Measurements from ENCODE around the gene NEDD4. TPM values are rescaled to one million over a fixed set of nuclear protein-coding genes. Genes with fewer than 3 reads are reported as not detected.
A peak's percentile ranks its signal among the peaks of the same experiment; 100 is the strongest.
"Not testable (repeated sequence)": the region's sequence is repeated elsewhere in the genome, so short reads cannot be mapped to it uniquely, and the experiment has no call there.

NEDD4 gene
- total and polyA plus RNA-seq, 3 experiments from 2014 or later, result 3.3 to 9.7 (median 8.2) TPM

DNA sequence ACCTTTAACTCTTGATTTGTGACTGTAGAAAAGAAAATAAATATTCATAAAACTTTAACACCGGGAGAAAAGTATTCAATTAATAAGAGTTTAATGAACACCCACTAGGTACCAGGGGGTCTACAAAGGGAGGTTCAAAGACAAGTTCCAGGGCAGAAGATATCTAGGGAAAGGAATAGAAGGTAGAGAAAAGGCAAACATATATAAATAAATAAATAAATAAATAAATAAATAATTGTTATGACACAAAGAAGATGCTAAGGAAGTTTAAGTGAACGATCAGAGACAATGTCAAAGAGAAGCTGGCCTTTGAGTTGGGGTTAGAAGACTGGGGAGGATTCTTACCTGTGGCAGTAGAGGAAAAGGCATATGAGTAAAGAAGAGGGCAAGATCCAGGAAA, 123.8 kb downstream of the NEDD4 start:
- Histone ChIP-seq H3K27ac (ENCODE audit: low read depth, low read length) (no peak overlapping the region), H3K4me3 (ENCODE audit: low read length) (no peak overlapping the region), H3K36me3 (ENCODE audit: insufficient read depth, low read length) (no peaks in the 10 kb centered on the region), H3K4me1 (ENCODE audit: insufficient read depth, low read length) (no peaks in the 10 kb centered on the region), H3K27me3 (ENCODE audit: insufficient read depth, low read length, poor library complexity, severe bottlenecking) (no peaks in the 10 kb centered on the region), H3K9me3 (ENCODE audit: low read length) (no peaks in the 10 kb centered on the region)
- Mint-ChIP-seq H3K4me3 (no peak overlapping the region), H3K4me1 (peaks cover 0 to 6% (median 0%) of the 10 kb centered on the region in 3 donors), H3K27me3 (peaks cover 0 to under 1% of the 10 kb centered on the region in 2 donors), H3K36me3 (peaks cover 0 to 4% (median 0%) of the 10 kb centered on the region in 3 donors), H3K27ac (no peak overlapping the region), H3K9me3 (no peaks in the 10 kb centered on the region)
- CTCF ChIA-PET, result no interaction called here
- POLR2A ChIA-PET, result no interaction called here
- no peak for DNase-seq

DNA sequence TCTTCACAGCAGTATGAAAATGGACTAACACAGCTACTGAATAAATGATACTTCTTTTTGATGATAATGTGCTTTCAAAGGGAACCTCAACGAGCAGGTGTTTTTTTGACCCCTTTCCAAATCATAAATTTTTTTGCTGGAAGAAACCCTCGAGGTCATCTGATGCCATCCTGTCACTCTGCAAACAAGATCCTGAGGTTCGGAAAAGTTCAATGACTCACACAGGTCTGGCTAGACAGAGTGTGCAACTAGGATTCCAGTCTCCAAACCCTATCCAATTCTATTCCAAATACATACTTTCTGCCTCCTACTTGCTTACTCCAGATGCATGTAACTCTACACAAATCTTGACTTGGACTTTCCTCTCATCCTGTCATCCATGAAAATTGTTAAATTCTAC, 124.7 kb downstream of the NEDD4 start:
- ChIA-PET CTCF (no interaction called here), POLR2A (no interaction called here)
- H3K9me3 Mint-ChIP-seq, result no peaks in the 10 kb centered on the region
- Histone ChIP-seq H3K27me3 (ENCODE audit: insufficient read depth, low read length, poor library complexity, severe bottlenecking) (no peaks in the 10 kb centered on the region), H3K9me3 (ENCODE audit: low read length) (no peaks in the 10 kb centered on the region), H3K27ac (ENCODE audit: low read depth, low read length) (no peak overlapping the region), H3K4me3 (ENCODE audit: low read length) (no peak overlapping the region), H3K4me1 (ENCODE audit: insufficient read depth, low read length) (no peaks in the 10 kb centered on the region), H3K36me3 (ENCODE audit: insufficient read depth, low read length) (no peaks in the 10 kb centered on the region)
- H3K4me3 Mint-ChIP-seq, result no peak overlapping the region
- DNase-seq, result no peak
- no peaks in the 10 kb centered on the region for H3K27me3 Mint-ChIP-seq
- peaks cover 0 to 6% (median 0%) of the 10 kb centered on the region in 3 donors for H3K4me1 Mint-ChIP-seq
- peaks cover 0 to 4% (median 0%) of the 10 kb centered on the region in 3 donors for H3K36me3 Mint-ChIP-seq
- no peak overlapping the region for H3K27ac Mint-ChIP-seq

GRCh38 chr15:55868291-55868690, 125.1 kb downstream of the NEDD4 start:
- H3K36me3 Mint-ChIP-seq; H3K9me3 ChIP-seq (ENCODE audit: low read length); H3K27me3 ChIP-seq (ENCODE audit: insufficient read depth, low read length, poor library complexity, severe bottlenecking); DNase-seq; H3K4me1 ChIP-seq (ENCODE audit: insufficient read depth, low read length); H3K9me3 Mint-ChIP-seq; H3K27ac ChIP-seq (ENCODE audit: low read depth, low read length); H3K27me3 Mint-ChIP-seq; CTCF ChIA-PET; H3K27ac Mint-ChIP-seq; POLR2A ChIA-PET; H3K4me1 Mint-ChIP-seq; H3K36me3 ChIP-seq (ENCODE audit: insufficient read depth, low read length); H3K4me3 Mint-ChIP-seq; H3K4me3 ChIP-seq (ENCODE audit: low read length): not testable (repeated sequence)

GRCh38 chr15:55863911-55864310, 129.5 kb downstream of the NEDD4 start:
- Histone ChIP-seq H3K4me1 (ENCODE audit: insufficient read depth, low read length) (no peaks in the 10 kb centered on the region), H3K9me3 (ENCODE audit: low read length) (no peaks in the 10 kb centered on the region), H3K27ac (ENCODE audit: low read depth, low read length) (no peak overlapping the region), H3K27me3 (ENCODE audit: insufficient read depth, low read length, poor library complexity, severe bottlenecking) (no peaks in the 10 kb centered on the region), H3K36me3 (ENCODE audit: insufficient read depth, low read length) (no peaks in the 10 kb centered on the region), H3K4me3 (ENCODE audit: low read length) (no peak overlapping the region)
- H3K27me3 Mint-ChIP-seq, result no peaks in the 10 kb centered on the region
- H3K4me1 Mint-ChIP-seq, result no peaks in the 10 kb centered on the region
- no peak overlapping the region for H3K27ac Mint-ChIP-seq
- H3K36me3 Mint-ChIP-seq, result peaks cover 0 to 11% (median 10%) of the 10 kb centered on the region in 3 donors
- CTCF ChIA-PET, result no interaction called here
- POLR2A ChIA-PET, result no interaction called here
- no peak overlapping the region for H3K4me3 Mint-ChIP-seq
- no peak for DNase-seq
- no peaks in the 10 kb centered on the region for H3K9me3 Mint-ChIP-seq

DNA sequence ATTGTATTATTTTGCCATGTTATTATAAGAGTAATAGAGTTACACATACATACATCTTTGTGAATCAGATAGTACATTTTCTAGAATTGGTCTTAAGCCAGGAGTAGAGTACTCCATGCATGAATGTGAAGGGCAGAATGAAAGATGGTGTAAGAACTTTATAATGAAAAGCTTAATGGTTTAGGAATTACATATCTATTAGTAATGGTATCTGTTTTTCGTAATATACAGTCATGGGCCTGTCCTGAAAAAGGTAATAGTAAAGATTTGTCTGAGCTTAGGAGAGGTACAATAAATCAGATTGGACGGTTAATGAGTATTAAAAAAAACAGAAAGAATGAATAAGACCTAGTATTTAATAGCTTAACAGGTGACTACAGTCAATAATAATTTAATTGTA, 132.3 kb downstream of the NEDD4 start:
- no peaks in the 10 kb centered on the region for H3K9me3 Mint-ChIP-seq
- H3K27me3 Mint-ChIP-seq, result no peaks in the 10 kb centered on the region
- Histone ChIP-seq H3K27ac (ENCODE audit: low read depth, low read length) (no peak overlapping the region), H3K9me3 (ENCODE audit: low read length) (no peaks in the 10 kb centered on the region), H3K27me3 (ENCODE audit: insufficient read depth, low read length, poor library complexity, severe bottlenecking) (no peaks in the 10 kb centered on the region), H3K4me1 (ENCODE audit: insufficient read depth, low read length) (no peaks in the 10 kb centered on the region), H3K4me3 (ENCODE audit: low read length) (no peak overlapping the region), H3K36me3 (ENCODE audit: insufficient read depth, low read length) (no peaks in the 10 kb centered on the region)
- CTCF ChIA-PET, result no interaction called here
- H3K4me3 Mint-ChIP-seq, result no peak overlapping the region
- no peaks in the 10 kb centered on the region for H3K4me1 Mint-ChIP-seq
- H3K36me3 Mint-ChIP-seq, result peaks cover 0 to 14% (median 11%) of the 10 kb centered on the region in 3 donors
- no peak overlapping the region for H3K27ac Mint-ChIP-seq
- POLR2A ChIA-PET, result no interaction called here
- DNase-seq, result no peak

DNA sequence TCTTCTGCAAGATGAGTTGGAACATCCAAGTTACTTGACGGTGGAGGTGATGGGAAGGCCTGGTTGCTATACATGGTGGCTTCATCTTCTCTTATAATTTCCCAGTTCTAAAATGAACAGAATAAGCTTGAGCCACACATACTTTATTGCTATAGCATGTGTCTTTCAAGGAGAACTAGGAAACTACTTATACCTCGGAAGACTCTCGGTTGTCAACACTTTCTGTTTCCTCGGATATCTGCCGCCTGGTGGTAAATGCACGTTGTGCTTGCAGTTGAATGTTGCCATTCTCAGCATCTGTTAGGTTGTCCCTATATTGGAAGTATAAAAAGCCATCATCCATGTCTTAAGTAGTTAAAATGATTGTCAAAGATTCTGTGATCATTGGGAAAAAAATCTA, 132.9 kb downstream of the NEDD4 start:
- Mint-ChIP-seq H3K9me3 (no peaks in the 10 kb centered on the region), H3K36me3 (peaks cover 0 to 14% (median 13%) of the 10 kb centered on the region in 3 donors), H3K4me3 (no peak overlapping the region), H3K27ac (no peak overlapping the region), H3K27me3 (no peaks in the 10 kb centered on the region), H3K4me1 (no peaks in the 10 kb centered on the region)
- ChIA-PET POLR2A (no interaction called here), CTCF (interaction anchor here (1.0 kb wide), 1 partner anchor 13 kb away, joined by 3 read pairs; no protein-coding TSS in a partner anchor)
- H3K36me3 ChIP-seq (ENCODE audit: insufficient read depth, low read length), result no peaks in the 10 kb centered on the region
- no peaks in the 10 kb centered on the region for H3K27me3 ChIP-seq (ENCODE audit: insufficient read depth, low read length, poor library complexity, severe bottlenecking)
- no peak overlapping the region for H3K27ac ChIP-seq (ENCODE audit: low read depth, low read length)
- H3K9me3 ChIP-seq (ENCODE audit: low read length), result no peaks in the 10 kb centered on the region
- DNase-seq, result no peak
- H3K4me1 ChIP-seq (ENCODE audit: insufficient read depth, low read length), result no peaks in the 10 kb centered on the region
- H3K4me3 ChIP-seq (ENCODE audit: low read length), result no peak overlapping the region

DNA sequence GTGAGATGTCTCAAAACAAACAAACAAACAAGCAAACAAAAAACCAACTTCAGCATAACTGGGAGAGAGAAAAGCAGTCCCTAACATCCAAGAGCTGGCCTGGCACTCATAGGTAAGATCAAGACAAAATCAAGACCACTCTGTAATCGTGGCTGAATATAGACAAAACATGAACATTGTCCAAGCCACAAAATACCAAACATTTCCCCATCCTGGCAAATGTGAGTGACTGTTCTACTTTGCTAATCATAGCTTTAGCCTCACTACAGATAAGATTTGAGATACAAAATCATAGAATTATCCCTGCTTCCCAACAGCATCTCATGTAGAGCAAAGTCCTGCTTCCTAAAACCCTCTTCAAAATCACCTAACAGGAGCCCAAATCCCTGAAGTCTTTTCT, 133.7 kb downstream of the NEDD4 start:
- Histone ChIP-seq H3K27me3 (ENCODE audit: insufficient read depth, low read length, poor library complexity, severe bottlenecking) (no peaks in the 10 kb centered on the region), H3K36me3 (ENCODE audit: insufficient read depth, low read length) (no peaks in the 10 kb centered on the region), H3K9me3 (ENCODE audit: low read length) (no peaks in the 10 kb centered on the region), H3K27ac (ENCODE audit: low read depth, low read length) (no peak overlapping the region), H3K4me3 (ENCODE audit: low read length) (no peak overlapping the region), H3K4me1 (ENCODE audit: insufficient read depth, low read length) (no peaks in the 10 kb centered on the region)
- Mint-ChIP-seq H3K36me3 (peaks cover 0 to 15% (median 14%) of the 10 kb centered on the region in 3 donors), H3K27ac (no peak overlapping the region), H3K4me3 (no peak overlapping the region), H3K4me1 (no peaks in the 10 kb centered on the region), H3K27me3 (no peaks in the 10 kb centered on the region), H3K9me3 (no peaks in the 10 kb centered on the region)
- CTCF ChIA-PET, result no interaction called here
- POLR2A ChIA-PET, result no interaction called here
- no peak for DNase-seq

DNA sequence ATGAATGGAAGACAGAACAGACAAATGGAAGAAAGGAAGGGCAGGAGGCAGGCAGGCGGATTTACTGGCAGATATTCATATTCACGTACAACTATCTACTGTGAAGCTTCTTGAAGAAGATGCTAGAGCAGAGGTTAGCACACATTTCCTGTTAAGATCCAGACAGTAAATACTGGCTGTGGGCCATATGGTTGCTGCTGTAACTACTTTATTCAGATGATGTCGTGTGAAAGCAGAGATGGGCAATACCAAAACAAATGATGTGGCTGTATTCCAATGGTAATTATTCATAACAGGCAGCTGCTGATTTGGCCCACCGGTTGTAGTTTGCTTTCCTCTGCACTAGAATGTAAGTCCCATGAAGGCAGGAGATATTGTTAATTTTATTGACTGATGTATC, 134.8 kb downstream of the NEDD4 start:
- Histone ChIP-seq H3K36me3 (ENCODE audit: insufficient read depth, low read length) (no peaks in the 10 kb centered on the region), H3K4me3 (ENCODE audit: low read length) (no peak overlapping the region), H3K27me3 (ENCODE audit: insufficient read depth, low read length, poor library complexity, severe bottlenecking) (no peaks in the 10 kb centered on the region), H3K9me3 (ENCODE audit: low read length) (no peaks in the 10 kb centered on the region), H3K4me1 (ENCODE audit: insufficient read depth, low read length) (no peaks in the 10 kb centered on the region), H3K27ac (ENCODE audit: low read depth, low read length) (no peak overlapping the region)
- ChIA-PET POLR2A (no interaction called here), CTCF (no interaction called here)
- H3K4me1 Mint-ChIP-seq, result no peaks in the 10 kb centered on the region
- no peaks in the 10 kb centered on the region for H3K9me3 Mint-ChIP-seq
- H3K27ac Mint-ChIP-seq, result peak overlapping the region in 1 of 8 donors; percentile 10
- no peaks in the 10 kb centered on the region for H3K27me3 Mint-ChIP-seq
- DNase-seq, result no peak
- H3K4me3 Mint-ChIP-seq, result no peak overlapping the region
- H3K36me3 Mint-ChIP-seq, result peaks cover 0 to 14% (median 14%) of the 10 kb centered on the region in 3 donors

Data from CD8-positive, alpha-beta memory T cell (primary cell).